Lung (tissue), 12 donors: ENCODE results near the gene MYO15A. TPM values are rescaled to one million over a fixed set of nuclear protein-coding genes. Genes with fewer than 3 reads are reported as not detected.

Source experiments
- ATAC-seq: fragments of 200-7000 bp; cut with Tn5 transposase; one replicate; pipeline ENCODE4 v1.9.1; 2020; ENCODE audit warnings: moderate number of reproducible peaks; ENCODE audit not compliant: insufficient read depth, low FRiP score
- DNase-seq, 3 donors: peaks; one replicate each; pipeline ENCODE4 v3.0.0-alpha.2; 2013 to 2017
- H3K27ac ChIP-seq, 2 donors: one replicate each; pipeline ENCODE4 v1.5.1; 2013; ENCODE audit warnings: mild to moderate bottlenecking in 2 of 2, moderate library complexity in 2 of 2, control low read depth in 1 of 2, inconsistent platforms in 1 of 2, low read depth in 1 of 2, low read length in 1 of 2
- H3K27me3 ChIP-seq, 3 donors: one replicate each; pipeline ENCODE4 v1.5.1; 2013; ENCODE audit warnings: low read length in 2 of 3; ENCODE audit not compliant: control insufficient read depth in 3 of 3, insufficient read depth in 3 of 3
- H3K36me3 ChIP-seq, 4 donors: one replicate each; pipeline ENCODE4 v1.5.1; 2013; ENCODE audit warnings: low read length in 4 of 4, mild to moderate bottlenecking in 1 of 4, moderate library complexity in 1 of 4; ENCODE audit not compliant: control insufficient read depth in 4 of 4, insufficient read depth in 4 of 4
- H3K4me1 ChIP-seq, 5 donors: one replicate each; pipeline ENCODE4 v1.5.1; 2013; ENCODE audit warnings: low read length in 5 of 5, mild to moderate bottlenecking in 2 of 5, moderate library complexity in 1 of 5; ENCODE audit not compliant: control insufficient read depth in 5 of 5, insufficient read depth in 5 of 5
- H3K4me3 ChIP-seq: one replicate; pipeline ENCODE4 v1.5.1; 2013; ENCODE audit warnings: mild to moderate bottlenecking, control low read depth, moderate library complexity
- H3K9ac ChIP-seq, 2 donors: one replicate each; pipeline ENCODE4 v1.5.1; 2013; ENCODE audit warnings: low read length in 2 of 2, control low read depth in 1 of 2; ENCODE audit not compliant: insufficient read depth in 1 of 2
- H3K9me3 ChIP-seq, 4 donors: one replicate each; pipeline ENCODE4 v1.5.1; 2013; ENCODE audit warnings: low read length in 3 of 4, mild to moderate bottlenecking in 1 of 4, moderate library complexity in 1 of 4; ENCODE audit not compliant: control insufficient read depth in 4 of 4, insufficient read depth in 3 of 4
- CTCF ChIP-seq: IDR thresholded peaks from 2 replicates; pipeline ENCODE4 v1.5.1; 2012; ENCODE audit warnings: mild to moderate bottlenecking; ENCODE audit errors: control extremely low read depth, extremely low read depth
- WGBS, 2 donors: extraction: QIAGEN DNeasy Blood & Tissue Kit; methylation state at CpG; one replicate each; pipeline ENCODE4 v1.1.7; 2013; 5-methylcytosine and 5-hydroxymethylcytosine counted together
- polyA plus RNA-seq, 2 donors: library from polyadenylated mRNA; stranded (reverse); fragments of 200-250 nt; gene quantifications; one replicate each; pipeline ENCODE4 v1.2.1, GENCODE V29; 2013
- total RNA-seq, 2 donors: library from RNA; depleted of rRNA in 1 of 2; stranded (reverse); fragments of >200 nt in 1 of 2; gene quantifications; one replicate each; pipeline ENCODE4 v1.2.1, GENCODE V29; 2014 to 2021
- donor health status: control.
- donor health status: control.
- donor health status: Bipolar disorder and iron deficiency.
- donor health status: healthy.
- donor health status: DM: yes; HTN: yes; CAD: no.

The MYO15A gene
- total and polyA plus RNA-seq, 4 donors, result 0.56 to 2.7 (median 2.3) TPM

- Histone ChIP-seq H3K27ac (no peak overlapping the region), H3K4me1 (peaks cover 0 to 8% (median 0%) of the 10 kb centered on the region in 5 donors), H3K9ac (no peak overlapping the region), H3K9me3 (no peaks in the 10 kb centered on the region), H3K4me3 (no peak overlapping the region), H3K36me3 (no peaks in the 10 kb centered on the region), H3K27me3 (no peaks in the 10 kb centered on the region)
- ATAC-seq (no peak), DNase-seq (no peak)
- TF ChIP-seq CTCF, result no peak
- 71 to 78% methylated on average over 12 of the region's 12 CpGs for WGBS, 2 donors
Observed at GRCh38 chr17:18161207-18162145, 52.9 kb downstream of the MYO15A start.

DNA sequence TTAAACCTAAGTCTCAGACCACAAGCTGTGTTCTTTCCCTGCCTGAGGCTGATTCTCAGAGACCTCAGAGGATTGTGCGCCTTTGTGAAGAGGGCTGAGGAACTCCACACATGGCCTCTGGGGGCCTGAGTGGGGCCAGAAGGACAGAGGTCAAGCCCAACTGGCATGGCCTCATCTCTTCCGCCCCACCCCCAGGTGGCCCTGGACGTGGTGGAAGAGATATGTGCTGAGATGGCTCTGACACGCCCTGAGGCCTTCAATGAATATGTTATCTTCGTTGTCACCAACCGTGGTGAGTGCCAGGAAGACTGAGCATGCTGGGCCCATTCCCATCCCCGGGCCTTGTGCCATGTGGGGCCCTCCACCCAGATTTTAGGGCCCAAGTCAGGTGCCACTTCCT lies 55.0 kb downstream of the MYO15A start:
- no peak for ATAC-seq
- H3K27me3 ChIP-seq, result no peaks in the 10 kb centered on the region
- DNase-seq, result no peak
- peaks cover 0 to 5% (median 0%) of the 10 kb centered on the region in 5 donors for H3K4me1 ChIP-seq
- no peak overlapping the region for H3K27ac ChIP-seq
- 84 to 89% methylated on average over 7 of the region's 7 CpGs for whole genome bisulfite sequencing, 2 donors
- H3K9ac ChIP-seq, result no peak overlapping the region
- H3K9me3 ChIP-seq, result peaks cover 0 to 2% (median 0%) of the 10 kb centered on the region in 4 donors
- no peak overlapping the region for H3K4me3 ChIP-seq
- H3K36me3 ChIP-seq, result no peaks in the 10 kb centered on the region
- TF ChIP-seq CTCF, result no peak

DNA sequence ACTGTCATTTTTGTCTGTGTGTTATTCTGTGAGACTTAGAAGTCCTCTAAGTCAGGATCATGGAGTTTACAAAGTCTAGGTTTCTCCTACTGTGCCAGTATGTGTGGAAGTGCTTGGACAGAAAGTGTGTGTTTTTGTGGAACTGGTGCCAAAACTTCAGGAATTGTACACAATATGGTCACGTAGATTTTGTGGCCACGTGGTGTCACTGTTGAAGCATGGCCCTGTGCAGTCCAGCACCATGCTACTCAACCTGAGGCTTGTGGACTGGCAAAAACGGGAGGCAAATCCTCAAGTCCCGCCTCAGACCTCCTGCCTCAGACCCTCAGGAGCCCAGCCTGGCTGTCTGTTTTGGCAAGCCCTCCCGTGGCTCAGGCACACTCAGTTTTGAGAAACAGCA lies 58.3 kb downstream of the MYO15A start:
- no peak for ATAC-seq
- H3K4me1 ChIP-seq, result no peaks in the 10 kb centered on the region
- 68 to 76% methylated on average over 5 of the region's 5 CpGs for WGBS, 2 donors

More for the DNA sequence above, 58.3 kb downstream of the MYO15A start:
- H3K27ac ChIP-seq, result no peak overlapping the region
- no peak overlapping the region for H3K9ac ChIP-seq
- DNase-seq, result no peak
- no peaks in the 10 kb centered on the region for H3K36me3 ChIP-seq
- H3K27me3 ChIP-seq, result no peaks in the 10 kb centered on the region
- H3K4me3 ChIP-seq, result no peak overlapping the region
- H3K9me3 ChIP-seq, result peaks cover 0 to 2% (median 0%) of the 10 kb centered on the region in 4 donors
- no peak for TF ChIP-seq CTCF
